Measurements from ENCODE around the gene WBP2. TPM values are rescaled to one million over a fixed set of nuclear protein-coding genes. Genes with fewer than 3 reads are reported as not detected.
"Not testable (repeated sequence)": the region's sequence is repeated elsewhere in the genome, so short reads cannot be mapped to it uniquely, and the experiment has no call there.

The WBP2 gene
- total and polyA plus RNA-seq, 10 of the 15 experiments (the other 5 are each of a cell fraction or from before 2014, with no cell fraction given): 1.5 to 57.3 (median 27.5) TPM

- ChIA-PET SMC1A (ENCODE audit: uncharacterized antibody, unreplicated experiment) (no interaction called here), CTCF (interaction anchor here (1.9 kb wide), 1 partner anchor 28 kb away, joined by 5 read pairs; no protein-coding TSS in a partner anchor), POLR2A (no interaction called here), RAD21 (ENCODE audit: unreplicated experiment) (no interaction called here)
- H2AFZ ChIP-seq (ENCODE audit: control insufficient read depth, low read depth, low read length): no peak overlapping the region
- no peak overlapping the region for H3K4me2 ChIP-seq (ENCODE audit: control insufficient read depth, insufficient read depth)
- no peak overlapping the region for H3K27ac ChIP-seq (ENCODE audit: control insufficient read depth, insufficient read depth)
- TF ChIP-seq POLR2A (IDR thresholded peaks at IDR 0.05; ENCODE audit: low read depth, low read length) (0 out of 2 replicates have a peak, but pooled peaks have one; percentile 41), ELK1 (IDR thresholded peaks at IDR 0.05; ENCODE audit: low read depth, low read length) (no peak)
- no peak overlapping the region for H3K4me3 ChIP-seq
- BruUV-seq (replicated peaks): no TSS peak
- FAIRE-seq (no peak), DNase-seq (ENCODE audit: low read depth, low spot score) (no peak), ATAC-seq (no peak)
- H3K36me3 ChIP-seq (ENCODE audit: control insufficient read depth in 2 of 2, insufficient read depth in 2 of 2, low read length in 1 of 2): peaks cover 0 to 4% of the 10 kb centered on the region in 2 experiments; a peak in 3 of 4 replicates
- WGBS (ENCODE audit: insufficient coverage, insufficient replicate concordance, low lambda C conversion rate, missing lambda C conversion rate): 98% methylated on average over 6 of the region's 6 CpGs
- no peaks in the 10 kb centered on the region for H3K79me2 ChIP-seq (ENCODE audit: control insufficient read depth, insufficient read depth, low read length)
- in situ Hi-C loops (cut with MboI): no loop called here
- H3K9me3 ChIP-seq (replicated peaks; ENCODE audit: control insufficient read depth, insufficient read depth, low read length): no peaks in the 10 kb centered on the region
- H3K4me1 ChIP-seq (ENCODE audit: control insufficient read depth, insufficient read depth, low read length): no peaks in the 10 kb centered on the region
- H3K9ac ChIP-seq (ENCODE audit: control insufficient read depth, insufficient read depth, low read length): no peak overlapping the region
- H3K27me3 ChIP-seq (replicated peaks in 1 of 2; ENCODE audit: control insufficient read depth in 2 of 2, insufficient read depth in 2 of 2, low read length in 1 of 2): no peaks in the 10 kb centered on the region
- intact Hi-C loops (cut with micrococcal nuclease; ENCODE audit: unreplicated experiment): no loop called here
- no peaks in the 10 kb centered on the region for H4K20me1 ChIP-seq (ENCODE audit: control insufficient read depth, insufficient read depth)
Measured at GRCh38 chr17:75888484-75888883, 33.3 kb upstream of the WBP2 start.

DNA sequence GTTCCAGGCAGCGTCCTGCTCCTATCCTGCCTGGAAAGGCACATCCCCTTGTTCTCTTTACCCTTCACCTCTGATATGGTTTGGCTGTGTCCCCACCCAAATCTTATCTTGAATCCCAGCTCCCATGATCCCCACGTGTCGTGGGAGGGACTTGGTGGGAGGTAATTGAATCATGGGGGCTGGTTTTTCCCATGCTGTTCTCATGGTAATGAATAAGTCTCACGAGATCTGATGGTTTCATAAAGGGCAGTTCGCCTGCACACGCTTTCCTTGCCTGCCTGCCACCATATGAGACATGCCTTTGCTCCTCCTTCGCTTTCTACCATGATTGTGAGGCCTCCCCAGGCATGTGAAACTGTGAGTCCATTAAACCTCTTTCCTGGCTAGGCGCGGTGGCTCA, 30.7 kb upstream of the WBP2 start:
- H3K9me3 ChIP-seq (replicated peaks; ENCODE audit: control insufficient read depth, insufficient read depth, low read length); intact Hi-C loops (cut with micrococcal nuclease; ENCODE audit: unreplicated experiment); in situ Hi-C loops (cut with MboI); SMC1A ChIA-PET (ENCODE audit: uncharacterized antibody, unreplicated experiment); DNase-seq (ENCODE audit: low read depth, low spot score); H4K20me1 ChIP-seq (ENCODE audit: control insufficient read depth, insufficient read depth); H3K27me3 ChIP-seq (replicated peaks in 1 of 2; ENCODE audit: control insufficient read depth in 2 of 2, insufficient read depth in 2 of 2, low read length in 1 of 2); H3K4me2 ChIP-seq (ENCODE audit: control insufficient read depth, insufficient read depth); H3K4me1 ChIP-seq (ENCODE audit: control insufficient read depth, insufficient read depth, low read length); CTCF ChIA-PET; FAIRE-seq; H3K79me2 ChIP-seq (ENCODE audit: control insufficient read depth, insufficient read depth, low read length); H3K27ac ChIP-seq (ENCODE audit: control insufficient read depth, insufficient read depth); H3K36me3 ChIP-seq (ENCODE audit: control insufficient read depth in 2 of 2, insufficient read depth in 2 of 2, low read length in 1 of 2); H2AFZ ChIP-seq (ENCODE audit: control insufficient read depth, low read depth, low read length); ATAC-seq; POLR2A ChIA-PET; H3K4me3 ChIP-seq; H3K9ac ChIP-seq (ENCODE audit: control insufficient read depth, insufficient read depth, low read length); BruUV-seq (replicated peaks): not testable (repeated sequence)
- RAD21 ChIA-PET (ENCODE audit: unreplicated experiment): interaction anchor here (0.7 kb wide), 1 partner anchor 30 kb away, joined by 5 read pairs; the partner anchor contains the start of gene WBP2
- WGBS (ENCODE audit: insufficient coverage, insufficient replicate concordance, low lambda C conversion rate, missing lambda C conversion rate): 62% methylated on average over 9 of the region's 9 CpGs

Data from GM12878 (cell line).